Gastroesophageal sphincter (tissue), 3 donors: ENCODE data around the gene SRBD1.

Source experiments
- CTCF ChIP-seq, 4 experiments: fragments of 200-600 bp in 2 of 4; fragments of 450-650 bp in 2 of 4; sonication (generic) in 1 of 4; IDR thresholded peaks; one replicate each; pipeline ENCODE4 v1.5.1; 2017 to 2019; ENCODE audit warnings: antibody characterized with exemption in 4 of 4, mild to moderate bottlenecking in 2 of 4, moderate library complexity in 2 of 4
- POLR2AphosphoS5 ChIP-seq: sonication (generic); formaldehyde crosslinking; IDR thresholded peaks from one replicate; pipeline ENCODE4 v1.6.1; 2017; ENCODE audit warnings: antibody characterized with exemption

GRCh38 chr2:45570671-45571334 lies 40.3 kb downstream of the SRBD1 start:
- TF ChIP-seq POLR2AphosphoS5 (no peak), CTCF (IDR thresholded peaks at IDR 0.05) (no peak)
